Pericardium fibroblast (primary cell): ENCODE data around the gene ZNF711. TPM values are rescaled to one million over a fixed set of nuclear protein-coding genes. Genes with fewer than 3 reads are reported as not detected.

Experiments
- total RNA-seq: library from RNA; depleted of rRNA; stranded (reverse); fragments of >200 nt; gene quantifications from 2 replicates; pipeline ENCODE4 v1.2.3, GENCODE V29; 2015

Gene ZNF711
- 0.58 and 1.3 TPM in 2 replicates for total RNA-seq

GRCh38 chrX:85243761-85244449 lies at the start of gene ZNF711, which contains the start of gene SATL1:
TSS of gene ZNF711 (plus strand) at chrX:85243991. CDS start at chrX:85247573, 3,582 bp downstream.
TSS of gene SATL1 (minus strand) at chrX:85243779. CDS start at chrX:85108968, 134,811 bp downstream.

Other genes starting within 250 kb of the ZNF711 start
- 5.3 and 9.4 TPM in 2 replicates for gene APOOL, start 240.1 kb upstream of the ZNF711 start, total RNA-seq
- gene SATL1, start 212 bp upstream of the ZNF711 start, total RNA-seq = not detected in 2 replicates
- not detected in 2 replicates for gene POF1B, start 135.7 kb downstream of the ZNF711 start, total RNA-seq